HG03342 (cell line): Measurements from ENCODE around the gene BMP4.
"Not testable (repeated sequence)": the region's sequence is repeated elsewhere in the genome, so short reads cannot be mapped to it uniquely, and the experiment has no call there.

Source experiments
- ATAC-seq: cut with Tn5 transposase; IDR thresholded peaks from one replicate; pipeline ENCODE4 v1.9.1; 2021; ENCODE audit warnings: mild to moderate bottlenecking, moderate library complexity; ENCODE audit not compliant: unreplicated experiment

BMP4 gene

DNA sequence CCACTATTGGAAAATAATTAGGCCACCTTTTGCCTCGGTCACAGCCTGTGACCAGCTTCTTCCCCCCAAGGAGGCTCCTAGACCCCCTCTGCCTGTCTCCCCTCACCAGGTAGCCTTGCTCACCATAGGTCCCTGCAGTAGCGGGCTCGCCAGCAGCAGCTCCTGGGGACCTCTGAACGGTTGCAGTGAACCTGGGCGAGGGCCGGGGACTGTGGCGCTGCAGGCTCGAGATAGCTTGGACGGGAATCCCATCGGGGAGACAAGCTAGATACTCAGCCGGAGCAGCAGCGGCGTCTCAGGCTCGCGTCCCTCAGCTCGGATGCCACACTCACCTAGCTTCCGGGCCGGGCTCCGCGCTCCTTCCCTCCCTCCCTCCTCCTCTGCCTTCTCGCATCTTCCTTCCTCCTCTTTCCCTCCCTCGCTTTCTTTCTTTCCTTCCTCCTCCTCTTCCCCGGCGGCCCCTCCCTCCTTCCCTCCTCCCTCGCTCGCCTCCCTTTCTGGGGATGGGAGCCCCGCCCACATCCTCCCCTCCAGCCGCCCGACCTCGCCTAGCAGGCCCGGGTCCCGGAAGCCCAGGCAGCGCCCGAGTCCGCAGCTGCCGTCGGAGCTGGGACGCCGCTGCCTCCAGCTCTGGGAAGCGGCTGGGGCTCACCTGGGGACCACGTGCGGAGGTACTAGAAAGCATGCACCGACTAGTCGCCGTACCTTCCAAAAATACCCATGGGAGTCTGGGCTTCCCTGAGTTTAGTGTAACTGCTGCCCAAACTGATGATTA, at the start of gene BMP4:
Gene BMP4 (minus strand): TSS at position 399 of the 775 bp plus-strand sequence. CDS start 4,603 bp downstream, outside the sequence.
- ATAC-seq = no peak

GRCh38 chr14:54003064-54003463, 46.4 kb upstream of the BMP4 start:
- ATAC-seq = no peak

GRCh38 chr14:54002653-54003052, 46.0 kb upstream of the BMP4 start:
- no peak for ATAC-seq

- ATAC-seq = no peak
These were observed 44.7 kb upstream of the BMP4 start for GRCh38 chr14:54001189-54001878.

- no peak for ATAC-seq
These were observed 43.8 kb upstream of the BMP4 start for GRCh38 chr14:54000341-54000811.

DNA sequence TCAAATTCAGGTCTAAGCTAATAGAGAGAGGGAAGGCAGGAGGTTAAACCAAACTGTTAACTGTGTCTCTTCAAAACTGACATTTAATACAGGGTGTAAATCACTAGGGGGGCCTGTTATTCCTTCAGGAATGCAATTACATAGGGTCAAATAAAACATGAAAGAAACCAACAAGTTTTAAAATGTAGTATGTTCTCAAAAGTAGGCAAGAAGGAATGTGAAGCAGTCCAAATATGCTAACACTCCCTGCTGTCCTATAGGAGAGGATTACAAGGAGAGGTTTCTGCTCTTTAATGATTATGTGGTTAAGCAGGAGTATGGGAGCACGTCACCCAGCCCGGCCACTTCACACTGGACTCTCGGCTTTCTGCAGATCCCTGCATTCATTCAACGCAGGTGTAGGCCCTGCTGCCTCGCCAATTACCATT, 42.5 kb upstream of the BMP4 start:
- ATAC-seq = no peak

DNA sequence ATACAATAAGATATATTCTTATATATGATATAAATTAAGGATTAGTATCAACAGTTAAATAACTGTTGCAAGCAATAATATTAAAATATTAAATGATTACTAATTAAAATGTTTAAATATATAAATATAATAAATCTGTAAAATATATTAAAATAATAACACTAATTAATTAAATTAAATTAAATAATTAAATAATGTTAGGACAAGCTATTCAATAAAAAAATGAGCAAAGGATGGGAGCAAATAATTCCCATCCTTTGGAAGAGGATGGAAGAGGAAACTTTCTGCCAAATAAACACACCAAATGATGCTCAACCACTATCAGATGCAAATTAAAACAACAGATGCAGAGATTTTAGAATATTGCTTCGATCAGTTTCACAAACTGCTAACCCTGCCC, 39.4 kb upstream of the BMP4 start:
- ATAC-seq = no peak

- ATAC-seq = no peak
These were observed 37.4 kb upstream of the BMP4 start for GRCh38 chr14:53993920-53994607.

- no peak for ATAC-seq
These were observed 34.4 kb upstream of the BMP4 start for GRCh38 chr14:53990978-53991377.

GRCh38 chr14:53986718-53987117, 30.1 kb upstream of the BMP4 start:
- ATAC-seq = not testable (repeated sequence)

GRCh38 chr14:53984958-53985357, 28.3 kb upstream of the BMP4 start:
- not testable (repeated sequence) for ATAC-seq

DNA sequence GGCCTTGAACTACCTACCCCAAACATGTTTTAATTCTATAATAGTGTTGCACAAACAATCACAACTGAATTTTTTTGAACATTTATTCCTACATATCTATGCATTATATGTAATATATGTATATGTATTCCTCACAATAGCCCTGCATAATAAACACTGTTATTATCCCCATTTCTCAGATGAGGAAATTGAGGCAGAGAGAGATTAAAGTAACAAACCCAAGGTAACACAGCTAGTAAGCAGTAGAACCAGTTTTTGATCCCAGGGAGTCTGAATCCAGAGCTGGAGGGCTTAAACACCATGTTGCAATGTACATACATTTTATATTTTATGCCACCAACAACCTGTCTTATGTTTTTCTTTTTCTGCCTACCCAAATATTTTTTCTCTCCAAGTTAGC, 26.5 kb upstream of the BMP4 start:
- ATAC-seq = no peak

- no peak for ATAC-seq
These were observed 25.9 kb upstream of the BMP4 start for GRCh38 chr14:53982546-53982945.

GRCh38 chr14:53979747-53980642, 23.4 kb upstream of the BMP4 start:
- ATAC-seq = no peak

DNA sequence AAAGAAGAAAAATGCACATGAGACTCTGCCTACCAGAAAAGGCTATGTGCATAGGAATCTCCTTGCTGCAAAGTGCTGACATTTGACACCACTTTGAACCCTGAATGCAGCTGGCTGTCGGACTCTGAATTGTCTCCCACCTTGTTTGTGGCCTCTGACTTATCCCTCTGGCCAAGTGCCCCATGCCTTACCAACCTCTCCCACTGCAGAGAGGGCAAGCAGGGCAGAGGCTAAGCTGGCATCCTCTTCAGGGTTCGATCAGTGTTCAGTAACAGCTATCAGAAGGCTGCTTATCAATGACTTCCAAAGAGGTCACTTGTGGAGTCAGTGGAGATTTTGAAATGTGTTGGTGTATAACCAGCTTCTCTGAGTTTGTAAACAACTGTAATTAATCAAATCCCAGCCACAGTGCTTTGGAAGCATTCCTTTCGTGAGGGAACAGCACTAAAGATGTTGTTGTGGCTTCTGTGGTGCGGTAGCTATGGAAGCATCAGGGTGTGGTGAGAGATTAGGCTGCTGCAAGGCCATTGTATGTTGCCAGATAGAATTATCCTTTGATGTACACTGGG, 22.6 kb upstream of the BMP4 start:
- ATAC-seq = no peak

GRCh38 chr14:53978194-53978593, 21.6 kb upstream of the BMP4 start:
- no peak for ATAC-seq

DNA sequence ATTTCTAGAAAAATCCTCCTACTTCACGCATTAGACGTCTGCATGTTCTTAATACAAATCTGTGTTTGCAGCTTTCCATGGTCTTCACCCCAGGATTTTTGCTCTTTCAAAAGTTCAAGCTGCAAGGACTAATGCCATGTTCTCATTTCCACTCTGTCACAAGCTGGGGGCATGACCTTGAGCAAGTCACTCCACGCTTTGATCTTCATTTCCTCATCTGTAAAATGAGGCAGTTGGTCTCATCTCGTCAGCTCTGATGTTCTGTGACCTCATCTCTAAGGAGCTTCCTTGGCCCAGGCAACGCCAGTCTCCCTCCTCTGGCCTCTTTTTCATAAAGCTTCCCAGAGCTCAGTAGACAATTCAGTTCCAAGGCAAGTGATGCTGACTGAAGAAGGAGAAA, 18.8 kb upstream of the BMP4 start:
- no peak for ATAC-seq

DNA sequence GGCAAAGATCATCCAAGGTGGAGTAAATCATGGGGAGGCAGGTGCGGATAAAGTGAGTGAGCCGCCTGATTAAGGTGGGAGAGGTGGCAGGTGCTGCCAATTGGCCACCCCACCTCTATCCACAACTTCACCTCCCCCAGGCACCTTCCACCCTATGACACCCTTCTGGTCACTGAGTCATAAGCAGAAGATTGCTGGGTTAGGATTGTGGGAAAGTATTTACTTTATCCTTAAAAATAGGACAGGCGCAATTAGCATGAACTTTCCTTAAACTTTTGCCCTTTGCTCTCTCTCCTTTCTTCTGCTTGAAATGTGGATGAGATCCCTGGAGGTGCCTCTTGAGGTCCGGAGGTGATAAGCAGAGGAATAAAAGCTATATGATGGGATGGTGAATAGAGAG, 14.9 kb upstream of the BMP4 start:
- no peak for ATAC-seq

- ATAC-seq = no peak
These were observed 12.7 kb upstream of the BMP4 start for GRCh38 chr14:53969326-53969725.

DNA sequence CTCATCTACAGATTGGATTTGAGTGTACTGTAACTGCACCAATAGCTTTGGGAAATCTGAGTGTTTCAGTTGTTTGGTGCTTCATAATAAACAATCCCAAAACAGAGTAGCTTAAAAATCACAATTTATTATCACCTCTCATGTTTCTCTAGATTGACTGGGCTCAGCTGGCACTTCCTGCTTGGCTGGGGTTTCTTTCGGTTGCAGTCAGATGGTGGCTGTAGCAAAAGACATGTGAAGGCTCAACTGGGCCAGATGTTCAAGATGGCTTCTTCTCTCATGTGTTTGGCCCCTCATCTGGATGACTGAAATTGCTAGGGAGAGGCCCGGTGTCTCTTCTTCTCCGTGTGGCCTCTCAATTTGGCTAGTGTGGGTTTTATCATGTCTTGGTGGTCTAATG, 12.1 kb upstream of the BMP4 start:
- no peak for ATAC-seq
